CD1c-positive myeloid dendritic cell (primary cell): Measurements from ENCODE around the gene RNASE8.

Experiments used
- DNase-seq: peaks from one replicate; pipeline ENCODE4 v3.0.0-alpha.2; 2016; ENCODE audit errors: extremely low spot score

RNASE8 gene

DNA sequence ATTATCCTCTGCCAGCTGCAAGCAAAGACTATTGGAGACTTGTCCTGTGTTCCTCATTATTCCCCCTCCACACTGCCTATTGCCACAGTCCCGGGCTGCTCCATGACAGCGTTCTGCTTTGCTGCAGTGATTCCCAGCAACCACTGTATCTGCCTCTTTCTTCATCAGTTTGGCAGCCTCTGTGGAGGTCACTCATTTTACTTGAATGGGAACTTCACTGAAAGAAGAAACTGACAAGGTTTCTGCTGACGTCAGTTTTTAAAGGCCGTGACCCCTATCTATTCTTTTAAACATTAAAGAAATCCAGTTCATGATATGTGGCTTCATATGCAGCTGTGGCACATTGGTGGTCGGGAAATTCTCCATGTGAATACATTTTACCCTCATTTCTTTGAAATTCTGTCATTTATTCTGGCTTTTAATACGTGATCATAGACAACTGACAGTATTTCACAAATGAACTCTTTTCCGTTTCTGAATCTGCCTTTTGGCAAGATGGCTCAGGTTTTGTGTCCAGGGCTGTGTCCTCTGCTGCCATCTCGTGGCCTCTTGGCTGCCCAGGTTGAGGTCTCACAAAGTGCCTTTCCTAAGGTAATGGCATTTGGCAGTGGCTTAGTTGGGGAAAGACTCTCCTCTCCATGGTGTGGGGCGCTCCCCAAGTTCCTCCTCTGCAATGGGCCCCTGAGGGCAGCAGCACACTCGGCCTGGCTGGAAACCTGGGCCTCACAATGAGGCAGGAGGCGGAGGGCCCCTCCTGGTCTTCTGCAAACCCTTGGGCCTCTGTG lies 49.1 kb downstream of the RNASE8 start:
- peak; percentile 83 for DNase-seq

DNA sequence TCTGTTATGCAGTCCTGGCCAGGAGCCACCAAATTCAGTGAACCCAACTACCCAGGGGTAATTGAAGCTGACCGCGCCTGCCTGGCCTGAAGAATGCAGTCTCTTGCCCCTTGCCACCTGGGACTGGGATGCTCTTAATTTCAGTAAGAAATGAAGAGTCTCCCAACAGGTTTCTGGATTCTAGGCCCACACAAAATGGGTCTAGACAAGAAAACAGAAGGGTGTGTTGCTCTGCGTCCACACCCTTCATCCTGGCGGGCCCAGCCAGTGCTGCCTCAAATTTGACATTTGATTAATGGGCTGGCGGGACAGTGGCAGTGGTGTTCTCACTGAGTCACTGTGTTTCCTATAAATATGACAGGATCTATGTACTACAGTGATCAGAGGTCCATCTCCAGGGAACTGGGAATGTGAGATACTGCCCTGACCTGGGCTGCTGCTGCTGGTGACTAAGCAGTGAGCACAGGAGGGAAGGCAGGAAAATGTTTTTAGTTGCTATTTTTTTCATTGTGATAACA lies 49.7 kb downstream of the RNASE8 start:
- no peak for DNase-seq
